Measurements from ENCODE around the gene ESPL1. TPM values are rescaled to one million over a fixed set of nuclear protein-coding genes. Genes with fewer than 3 reads are reported as not detected.
"Not testable (repeated sequence)": the region's sequence is repeated elsewhere in the genome, so short reads cannot be mapped to it uniquely, and the experiment has no call there.

Gene ESPL1
- total RNA-seq, 1 experiment from 2014 or later: 28.0 TPM

DNA sequence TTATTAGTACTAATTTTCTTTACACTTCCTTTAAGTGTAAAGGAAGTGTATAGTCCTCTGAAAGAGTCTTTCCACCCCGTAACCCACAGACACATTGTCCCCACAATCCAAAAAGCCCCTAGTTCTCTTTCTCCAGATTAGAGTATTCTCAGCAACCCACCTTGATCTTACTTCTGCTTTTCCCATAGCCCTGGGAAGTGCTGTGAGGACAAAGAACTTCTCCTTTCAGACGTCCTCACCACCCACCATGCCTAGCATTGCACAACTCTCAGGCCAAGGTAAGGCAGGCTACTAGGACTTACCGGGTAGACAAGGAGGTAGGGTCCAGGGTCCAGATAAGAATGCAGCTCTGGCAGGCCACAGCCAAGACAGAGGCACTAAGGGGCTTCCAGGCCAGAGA, 45.9 kb downstream of the ESPL1 start:
- Histone ChIP-seq H3K36me3 (peaks cover 32% of the 10 kb centered on the region), H3K9me3 (replicated peaks) (no peaks in the 10 kb centered on the region), H3K27ac (no peak overlapping the region), H3K4me3 (no peak overlapping the region), H3K27me3 (replicated peaks) (no peaks in the 10 kb centered on the region), H3K4me1 (replicated peaks) (no peaks in the 10 kb centered on the region)
- no peak for DNase-seq (ENCODE audit: low read depth in 1 of 2, low spot score in 2 of 2)

DNA sequence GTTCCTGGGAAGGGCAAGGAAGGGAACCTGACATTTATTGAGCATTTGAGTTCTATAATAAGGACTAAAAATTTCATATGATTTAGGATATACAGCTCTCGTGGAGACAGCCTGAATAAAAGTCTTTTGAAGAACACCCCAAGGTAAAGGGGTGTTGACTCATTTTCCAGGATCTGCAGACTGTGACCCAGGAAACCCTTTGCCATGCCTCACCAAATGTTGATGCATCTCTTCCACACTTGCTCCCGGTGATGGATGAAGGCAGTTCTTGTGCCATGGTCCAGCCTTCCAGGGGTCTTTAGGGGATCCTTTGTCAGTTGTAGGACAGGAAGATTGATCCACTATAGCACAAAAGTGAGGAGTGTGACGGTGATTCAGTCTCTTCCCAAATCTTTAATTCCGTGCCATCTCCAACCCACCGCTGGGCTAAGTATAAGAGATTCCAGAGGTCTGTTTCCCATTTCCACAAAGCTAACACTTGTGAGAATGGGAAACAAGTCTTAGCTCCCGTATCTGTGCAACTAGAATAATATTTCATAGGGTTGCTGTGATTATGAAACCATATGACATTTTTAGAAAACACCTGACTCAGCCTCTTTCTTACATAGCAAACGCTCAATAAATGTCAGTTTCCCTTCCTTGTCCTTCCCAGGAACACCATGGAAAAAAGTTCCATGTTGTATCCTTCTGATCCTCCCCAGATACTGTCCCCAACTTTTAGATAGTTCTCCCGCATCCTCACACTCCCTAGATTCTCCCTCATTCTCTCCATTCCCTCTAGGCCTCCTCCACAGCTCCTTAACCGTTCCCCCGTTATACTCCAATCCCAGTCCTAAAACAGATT, 52.5 kb downstream of the ESPL1 start:
- Histone ChIP-seq H3K36me3 (peaks cover 18% of the 10 kb centered on the region), H3K4me1 (replicated peaks) (peaks cover 21% of the 10 kb centered on the region), H3K9me3 (replicated peaks) (no peaks in the 10 kb centered on the region), H3K27me3 (replicated peaks) (no peaks in the 10 kb centered on the region), H3K4me3 (peak overlapping the region; percentile 70), H3K27ac (peak overlapping the region; percentile 84; the same call in 1 of the 2 replicates)
- DNase-seq (ENCODE audit: low read depth in 1 of 2, low spot score in 2 of 2): no peak

DNA sequence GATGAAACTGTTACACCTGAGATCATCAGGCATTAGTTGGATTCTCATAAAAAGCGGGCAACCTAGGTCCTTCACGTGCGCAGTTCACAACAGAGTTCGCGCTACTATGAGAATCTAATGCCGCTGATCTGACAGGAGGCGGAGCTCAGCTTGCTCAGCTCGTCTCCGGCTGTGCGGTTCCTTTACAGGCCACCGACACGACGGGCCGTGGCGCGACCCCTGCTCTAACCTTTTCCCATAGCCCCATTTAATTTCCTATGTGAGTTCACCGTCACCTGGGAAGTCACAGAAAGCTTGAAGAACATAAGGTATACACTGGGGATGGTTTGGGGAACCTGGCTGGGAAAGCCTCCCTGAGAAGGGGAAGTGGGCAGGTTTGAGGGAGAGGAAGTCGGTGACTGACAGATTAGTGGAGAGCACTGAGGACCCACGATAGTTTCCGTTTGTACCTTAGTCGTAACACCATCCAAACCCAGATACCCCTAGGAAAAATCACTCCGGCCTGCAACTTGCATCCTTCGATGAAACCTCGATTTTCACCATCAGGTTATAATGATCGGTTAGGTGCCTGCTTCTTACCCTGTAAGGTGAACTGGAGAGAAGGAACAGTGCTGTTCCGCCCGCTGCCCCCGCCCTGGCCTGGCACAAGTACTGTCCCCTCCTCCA, 56.1 kb downstream of the ESPL1 start:
- Histone ChIP-seq H3K27ac (peak overlapping the region; percentile 87), H3K9me3 (replicated peaks) (no peaks in the 10 kb centered on the region), H3K4me1 (replicated peaks) (peaks cover 26% of the 10 kb centered on the region), H3K27me3 (replicated peaks) (no peaks in the 10 kb centered on the region), H3K36me3 (peaks cover 5% of the 10 kb centered on the region), H3K4me3 (peak overlapping the region; percentile 58)
- DNase-seq (ENCODE audit: low read depth in 1 of 2, low spot score in 2 of 2): no peak

DNA sequence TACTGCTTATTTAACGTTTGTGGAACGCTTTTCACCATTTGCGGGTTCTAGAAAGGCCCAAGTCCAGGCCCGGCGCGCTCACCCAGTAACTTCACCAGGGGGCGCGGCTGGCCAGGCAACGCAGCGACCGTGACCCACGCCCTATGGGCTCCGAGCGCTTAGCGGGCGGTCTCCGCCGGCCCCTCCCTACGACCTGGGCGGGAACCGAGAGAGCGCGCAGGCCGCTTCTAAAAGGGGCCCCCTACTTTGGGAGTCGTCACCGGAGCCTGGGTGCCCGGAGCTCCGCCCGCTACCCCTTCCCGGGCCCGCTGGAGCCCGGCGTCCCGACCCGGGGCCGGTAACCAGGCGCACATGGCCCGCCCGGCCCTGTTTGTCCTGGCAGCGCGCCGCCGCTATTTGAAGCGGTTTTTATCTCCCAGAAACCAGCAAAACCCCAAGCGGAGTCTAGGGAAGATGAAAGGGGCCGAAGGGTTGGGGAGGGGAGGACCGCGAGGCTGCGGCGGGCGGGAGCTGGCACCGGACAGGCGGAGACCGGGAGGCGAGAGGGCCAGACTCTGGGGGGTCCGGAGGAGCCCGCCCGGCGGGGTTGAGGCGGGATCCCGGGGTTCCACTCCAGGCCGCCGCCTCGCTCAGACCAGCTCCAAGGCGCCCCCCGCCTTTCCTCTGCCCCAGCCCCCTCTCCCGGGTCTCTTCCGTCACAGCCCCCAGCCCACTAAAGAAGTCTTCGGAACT, 56.8 kb downstream of the ESPL1 start:
- peak; percentile 94 for DNase-seq (ENCODE audit: low read depth in 1 of 2, low spot score in 2 of 2)
- peak overlapping the region; percentile 87 for H3K27ac ChIP-seq

DNA sequence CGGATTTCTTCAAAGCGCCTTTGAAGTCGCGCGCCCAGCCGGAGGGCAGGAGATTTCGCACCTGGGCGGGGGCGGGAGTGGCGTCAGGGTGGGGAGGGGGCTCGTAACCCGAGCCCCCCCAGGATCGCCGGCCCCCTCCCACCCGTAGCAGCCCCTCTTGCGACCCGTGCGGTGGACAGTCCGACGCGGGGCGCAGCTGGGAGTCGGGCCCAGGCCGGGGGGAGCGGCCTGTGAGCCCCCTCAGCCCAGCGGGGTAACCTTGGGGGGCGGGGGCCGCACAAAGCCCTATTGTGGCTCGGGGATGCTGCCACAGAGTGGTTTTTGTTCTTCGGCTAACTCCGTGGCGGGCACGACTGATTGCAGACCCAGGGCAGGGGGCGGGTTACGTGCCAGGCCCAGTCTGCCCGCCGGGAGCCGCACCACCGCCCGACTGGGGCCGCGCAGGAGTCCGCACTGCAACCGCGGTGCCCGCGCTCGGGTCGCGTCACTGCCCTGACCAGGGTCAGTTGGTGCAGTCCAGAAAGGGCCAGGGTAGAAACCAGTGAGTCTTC, 57.5 kb downstream of the ESPL1 start:
- Histone ChIP-seq H3K27me3 (replicated peaks) (no peaks in the 10 kb centered on the region), H3K4me3 (peak overlapping the region; percentile 58), H3K4me1 (replicated peaks) (peaks cover 22% of the 10 kb centered on the region), H3K36me3 (no peaks in the 10 kb centered on the region; the same call in 1 of the 2 replicates), H3K27ac (peak overlapping the region; percentile 87), H3K9me3 (replicated peaks) (no peaks in the 10 kb centered on the region)
- no peak for DNase-seq (ENCODE audit: low read depth in 1 of 2, low spot score in 2 of 2)

More for the DNA sequence above, 56.8 kb downstream of the ESPL1 start:
- Histone ChIP-seq H3K27me3 (replicated peaks) (no peaks in the 10 kb centered on the region), H3K4me1 (replicated peaks) (peaks cover 26% of the 10 kb centered on the region), H3K9me3 (replicated peaks) (no peaks in the 10 kb centered on the region), H3K4me3 (peak overlapping the region; percentile 58), H3K36me3 (peaks cover 4% of the 10 kb centered on the region)

DNA sequence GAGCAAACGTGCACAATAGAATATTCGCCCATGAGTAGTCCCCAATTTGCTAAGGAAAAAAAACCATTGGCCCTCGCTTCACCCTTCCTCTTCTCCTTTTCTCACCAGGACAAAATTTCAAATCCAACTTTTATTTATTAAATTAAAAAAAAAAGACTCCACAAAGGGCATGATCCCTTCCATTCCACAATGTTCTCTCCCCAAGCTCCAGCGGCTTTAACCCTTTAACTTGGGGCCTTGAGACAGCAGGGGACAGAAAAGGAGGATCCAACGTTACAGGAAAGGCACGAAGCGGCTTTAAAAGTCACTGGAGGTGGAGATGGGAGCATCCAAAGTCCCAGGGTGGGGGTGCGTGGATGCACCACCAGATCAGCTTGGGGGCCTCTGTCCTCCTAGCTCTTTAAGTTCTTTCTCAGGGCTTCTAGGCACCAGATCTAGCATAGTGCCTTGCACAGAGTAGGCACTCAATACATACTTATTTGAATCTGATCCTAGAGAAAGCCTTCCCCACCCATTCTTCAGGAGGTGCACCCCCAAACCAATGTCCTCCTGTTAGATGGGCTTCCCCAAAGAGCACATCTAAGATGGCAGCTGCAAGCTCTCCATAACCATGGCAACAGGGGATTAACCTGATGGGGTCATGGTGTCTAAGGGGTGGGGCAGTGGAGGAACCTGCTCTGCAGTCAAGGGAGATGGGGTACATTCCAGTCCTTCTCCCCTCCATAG, 58.5 kb downstream of the ESPL1 start:
- Histone ChIP-seq H3K9me3 (replicated peaks) (no peaks in the 10 kb centered on the region), H3K27me3 (replicated peaks) (no peaks in the 10 kb centered on the region), H3K36me3 (no peaks in the 10 kb centered on the region; the same call in 1 of the 2 replicates), H3K4me3 (no peak overlapping the region), H3K4me1 (replicated peaks) (peaks cover 19% of the 10 kb centered on the region), H3K27ac (no peak overlapping the region)
- no peak for DNase-seq (ENCODE audit: low read depth in 1 of 2, low spot score in 2 of 2)

DNA sequence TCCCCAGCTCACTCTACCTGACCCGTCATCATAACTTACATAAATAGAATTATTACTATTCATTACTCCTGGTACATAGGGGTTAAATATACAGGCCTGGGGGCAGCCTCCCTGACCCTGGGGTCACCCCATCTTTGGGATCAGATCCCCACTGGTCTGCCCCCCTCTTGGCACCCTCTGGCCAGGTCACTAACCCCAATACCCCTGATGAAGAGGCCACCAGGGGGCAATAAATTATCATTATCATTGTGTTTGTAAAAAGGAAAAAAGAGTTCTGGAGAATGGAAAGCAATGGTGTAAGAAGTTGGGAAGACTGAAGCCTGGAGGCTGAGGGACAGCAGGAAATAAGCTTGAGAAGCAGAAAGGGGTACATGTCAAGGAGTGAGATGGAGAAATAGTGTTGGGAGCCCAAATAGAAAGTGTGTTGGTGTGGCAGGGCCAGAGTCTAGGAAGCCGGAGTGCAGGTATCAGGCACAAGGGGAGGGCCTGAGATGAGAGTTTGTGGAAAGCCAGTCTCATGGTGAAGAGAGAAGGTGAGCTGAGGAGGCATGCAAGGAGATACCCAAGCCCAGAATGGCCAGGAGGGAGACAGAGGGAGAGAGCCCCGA, 59.4 kb downstream of the ESPL1 start:
- DNase-seq (ENCODE audit: low read depth in 1 of 2, low spot score in 2 of 2): no peak
- H3K4me1 ChIP-seq (replicated peaks): peaks cover 14% of the 10 kb centered on the region
- no peak overlapping the region for H3K27ac ChIP-seq
- H3K27me3 ChIP-seq (replicated peaks): no peaks in the 10 kb centered on the region
- no peaks in the 10 kb centered on the region; the same call in 1 of the 2 replicates for H3K36me3 ChIP-seq
- H3K4me3 ChIP-seq: no peak overlapping the region
- no peaks in the 10 kb centered on the region for H3K9me3 ChIP-seq (replicated peaks)

DNA sequence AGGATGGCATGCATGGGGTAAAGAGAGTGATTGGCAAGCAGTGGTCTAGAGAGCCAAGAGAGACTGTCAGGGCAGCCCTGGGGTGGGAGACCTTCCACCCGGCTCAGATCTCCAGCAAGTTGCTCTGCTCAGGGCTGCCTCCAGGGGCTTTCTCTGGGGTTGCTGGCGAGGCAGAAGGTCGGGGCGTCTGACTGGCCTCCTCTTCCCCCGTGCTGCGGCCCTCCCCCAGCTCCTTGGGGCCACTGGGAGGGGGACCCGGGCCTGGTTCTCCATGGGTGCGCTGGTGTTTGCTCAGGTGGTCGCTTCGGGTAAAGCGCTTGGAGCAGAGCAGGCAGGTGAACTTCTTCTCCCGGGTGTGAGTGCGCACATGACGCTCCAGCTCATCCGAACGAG, 59.9 kb downstream of the ESPL1 start:
- no peaks in the 10 kb centered on the region for H3K9me3 ChIP-seq (replicated peaks)
- no peak for DNase-seq (ENCODE audit: low read depth in 1 of 2, low spot score in 2 of 2)
- H3K4me3 ChIP-seq: no peak overlapping the region
- no peaks in the 10 kb centered on the region; the same call in 1 of the 2 replicates for H3K36me3 ChIP-seq
- no peak overlapping the region for H3K27ac ChIP-seq
- H3K27me3 ChIP-seq (replicated peaks): no peaks in the 10 kb centered on the region
- H3K4me1 ChIP-seq (replicated peaks): peaks cover 14% of the 10 kb centered on the region

DNA sequence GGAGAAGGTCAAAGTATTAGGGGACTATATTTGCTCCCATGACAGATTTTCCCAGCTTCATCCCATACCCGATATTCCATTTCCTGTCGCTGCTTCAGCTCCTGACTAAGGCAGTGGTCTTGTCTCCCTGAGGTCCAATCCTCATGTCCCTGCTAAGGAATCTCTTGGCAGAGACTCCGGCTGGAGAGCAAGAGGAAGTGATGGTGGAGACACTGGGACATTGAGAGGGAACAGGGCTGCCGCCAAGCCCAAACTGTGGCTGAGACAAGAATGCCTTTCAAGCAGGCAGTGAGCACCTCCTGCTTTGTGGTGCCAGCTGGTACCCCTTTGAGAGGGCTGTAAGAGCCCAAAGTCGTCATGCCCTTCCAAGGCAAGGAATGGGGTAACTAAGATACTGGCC, 62.6 kb downstream of the ESPL1 start:
- H3K27ac ChIP-seq: no peak overlapping the region
- H3K4me1 ChIP-seq (replicated peaks): peaks cover 5% of the 10 kb centered on the region
- DNase-seq (ENCODE audit: low read depth in 1 of 2, low spot score in 2 of 2): no peak
- H3K9me3 ChIP-seq (replicated peaks): no peaks in the 10 kb centered on the region
- no peaks in the 10 kb centered on the region for H3K27me3 ChIP-seq (replicated peaks)
- no peak overlapping the region for H3K4me3 ChIP-seq
- no peaks in the 10 kb centered on the region for H3K36me3 ChIP-seq

DNA sequence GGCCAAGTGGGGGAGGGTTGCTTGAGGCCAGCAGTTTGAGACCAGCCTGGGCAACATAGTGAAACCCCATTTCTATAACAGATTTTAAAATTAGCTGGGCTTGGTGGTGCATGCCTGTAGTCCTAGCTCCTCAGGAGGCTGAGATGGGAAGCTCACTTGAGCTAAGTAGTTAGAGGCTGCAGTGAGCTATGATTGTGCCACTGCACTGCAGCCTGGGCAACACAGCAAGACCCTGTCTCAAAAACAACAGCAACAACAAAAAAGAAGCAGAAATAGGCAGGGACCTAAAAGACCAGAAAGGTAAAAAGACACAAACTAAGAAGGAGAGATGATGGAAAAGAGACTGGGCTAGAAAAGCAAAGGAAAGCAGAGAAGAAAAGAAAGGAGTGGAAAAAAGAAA, 64.2 kb downstream of the ESPL1 start:
- H3K4me3 ChIP-seq; H3K27me3 ChIP-seq (replicated peaks); H3K36me3 ChIP-seq; H3K27ac ChIP-seq; DNase-seq (ENCODE audit: low read depth in 1 of 2, low spot score in 2 of 2); H3K9me3 ChIP-seq (replicated peaks); H3K4me1 ChIP-seq (replicated peaks): not testable (repeated sequence)

DNA sequence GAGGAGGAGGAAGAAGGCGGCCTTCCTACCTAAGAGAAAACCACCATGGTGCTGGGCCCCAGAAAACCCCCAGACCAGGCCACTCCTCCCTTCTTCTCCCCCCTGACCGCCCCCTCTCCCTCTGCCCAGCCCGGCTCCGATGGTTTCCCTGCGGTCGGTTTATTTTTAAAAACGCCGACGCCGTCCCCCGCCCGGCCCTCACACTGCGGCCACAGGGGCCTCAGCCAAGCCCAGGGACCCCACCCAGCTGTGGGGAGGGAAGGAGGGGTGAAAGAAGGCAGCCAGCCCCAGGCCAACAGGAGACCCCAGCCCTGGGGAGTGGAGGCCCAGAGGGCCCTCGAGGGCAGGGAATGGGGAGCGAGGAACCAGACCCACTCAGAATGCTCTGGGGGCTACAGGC, 64.6 kb downstream of the ESPL1 start:
- DNase-seq (ENCODE audit: low read depth in 1 of 2, low spot score in 2 of 2): no peak
- Histone ChIP-seq H3K27me3 (replicated peaks) (peaks cover 4% of the 10 kb centered on the region), H3K4me1 (replicated peaks) (no peaks in the 10 kb centered on the region), H3K4me3 (no peak overlapping the region), H3K27ac (no peak overlapping the region), H3K9me3 (replicated peaks) (no peaks in the 10 kb centered on the region), H3K36me3 (no peaks in the 10 kb centered on the region)

DNA sequence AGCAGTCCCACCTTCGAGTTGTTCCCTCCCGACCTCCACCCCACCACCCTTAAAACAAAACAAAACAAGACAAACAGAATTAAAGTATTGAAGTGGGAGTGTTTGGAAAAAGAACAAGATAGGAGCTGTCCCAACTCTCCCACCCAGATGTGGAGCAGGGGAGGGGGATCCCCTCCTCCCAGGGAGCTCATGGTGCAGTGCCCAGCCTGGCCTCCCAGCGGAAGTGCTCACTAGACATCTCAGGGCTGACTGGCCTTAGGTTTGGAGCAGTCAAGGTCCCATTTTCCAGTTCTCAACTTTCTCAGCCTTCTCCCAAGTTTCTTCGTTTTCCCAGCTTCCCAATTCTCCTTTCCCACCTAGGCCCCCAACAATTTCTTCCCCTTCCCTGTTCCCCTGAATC, 65.2 kb downstream of the ESPL1 start:
- no peaks in the 10 kb centered on the region for H3K36me3 ChIP-seq
- H3K4me3 ChIP-seq: no peak overlapping the region
- peaks cover 4% of the 10 kb centered on the region for H3K27me3 ChIP-seq (replicated peaks)
- no peak for DNase-seq (ENCODE audit: low read depth in 1 of 2, low spot score in 2 of 2)
- H3K4me1 ChIP-seq (replicated peaks): no peaks in the 10 kb centered on the region
- H3K9me3 ChIP-seq (replicated peaks): no peaks in the 10 kb centered on the region
- H3K27ac ChIP-seq: no peak overlapping the region

DNA sequence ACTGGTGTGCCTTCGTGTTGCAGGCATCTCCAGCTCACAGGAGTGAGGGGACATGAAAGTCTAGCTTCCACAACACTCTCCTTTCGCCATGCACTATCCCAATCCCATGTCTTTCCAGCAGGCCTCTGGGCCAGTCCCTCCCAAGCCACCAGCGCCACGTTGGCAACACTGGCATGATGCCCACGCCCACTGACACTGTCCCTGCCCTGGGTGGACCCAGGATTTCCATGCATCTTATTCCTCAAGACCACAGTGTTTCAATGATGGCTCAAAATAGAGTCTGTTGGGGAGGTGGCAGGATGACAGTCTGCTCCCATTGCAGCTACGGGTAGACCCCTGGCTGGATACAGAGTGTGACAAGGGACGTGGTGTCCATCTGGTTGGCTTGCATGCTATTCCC, 65.7 kb downstream of the ESPL1 start:
- peaks cover 8% of the 10 kb centered on the region for H3K27me3 ChIP-seq (replicated peaks)
- H3K27ac ChIP-seq: no peak overlapping the region
- no peaks in the 10 kb centered on the region for H3K9me3 ChIP-seq (replicated peaks)
- no peaks in the 10 kb centered on the region for H3K36me3 ChIP-seq
- H3K4me3 ChIP-seq: no peak overlapping the region
- DNase-seq (ENCODE audit: low read depth in 1 of 2, low spot score in 2 of 2): no peak
- H3K4me1 ChIP-seq (replicated peaks): peaks cover 4% of the 10 kb centered on the region; the same call in 1 of the 2 replicates

Data from SJSA1 (cell line).